Fibroblast of lung (primary cell): Measurements from ENCODE around the gene LGR6. TPM values are rescaled to one million over a fixed set of nuclear protein-coding genes. Genes with fewer than 3 reads are reported as not detected.
A peak's percentile ranks its signal among the peaks of the same experiment; 100 is the strongest.

Experiments
- DNase-seq, 2 donors: peaks; one replicate each; pipeline versions ENCODE4 v3.0.0 to v3.0.0-alpha.2; 2010; ENCODE audit warnings: low read depth in 2 of 2
- H2AFZ ChIP-seq: 2 replicates; pipeline ENCODE4 v1.5.1; 2012; ENCODE audit warnings: low read length, control low read depth, inconsistent platforms
- H3K27ac ChIP-seq: 2 replicates; pipeline ENCODE4 v1.5.1; 2011; ENCODE audit warnings: low read length, control low read depth; ENCODE audit not compliant: insufficient read depth
- H3K27me3 ChIP-seq: 2 replicates; pipeline ENCODE4 v1.5.1; 2011; ENCODE audit warnings: mild to moderate bottlenecking, low read length; ENCODE audit not compliant: control insufficient read depth, insufficient read depth
- H3K36me3 ChIP-seq: 2 replicates; pipeline ENCODE4 v1.5.1; 2011; ENCODE audit warnings: low read length; ENCODE audit not compliant: control insufficient read depth, insufficient read depth
- H3K4me1 ChIP-seq: 2 replicates; pipeline ENCODE4 v1.5.1; 2011; ENCODE audit warnings: low read length; ENCODE audit not compliant: control insufficient read depth, insufficient read depth; ENCODE audit errors: extremely low read depth
- H3K4me2 ChIP-seq: 2 replicates; pipeline ENCODE4 v1.5.1; 2011; ENCODE audit warnings: low read length, control low read depth; ENCODE audit not compliant: insufficient read depth; ENCODE audit errors: extremely low read depth
- H3K4me3 ChIP-seq, 4 experiments: fragments of 200-600 bp in 1 of 4; sonication (generic) in 1 of 4; replicated peaks in 1 of 4; 2 replicates each; pipeline ENCODE4 v1.5.1; 2011 to 2016; ENCODE audit warnings: low read length in 4 of 4, low read depth in 3 of 4, mild to moderate bottlenecking in 3 of 4, control low read depth in 2 of 4, inconsistent platforms in 1 of 4, mixed read lengths in 1 of 4; ENCODE audit not compliant: insufficient read depth in 1 of 4; ENCODE audit errors: control extremely low read depth in 1 of 4
- H3K79me2 ChIP-seq: 2 replicates; pipeline ENCODE4 v1.5.1; 2012; ENCODE audit warnings: mild to moderate bottlenecking, low read length, inconsistent platforms; ENCODE audit not compliant: control insufficient read depth, insufficient read depth
- H3K9ac ChIP-seq: 2 replicates; pipeline ENCODE4 v1.5.1; 2011; ENCODE audit warnings: mild to moderate bottlenecking, low read length, control low read depth; ENCODE audit not compliant: insufficient read depth
- H3K9me3 ChIP-seq: 2 replicates; pipeline ENCODE4 v1.5.1; 2012; ENCODE audit warnings: low read depth, low read length; ENCODE audit not compliant: control insufficient read depth, insufficient read depth
- H4K20me1 ChIP-seq: 2 replicates; pipeline ENCODE4 v1.5.1; 2011; ENCODE audit warnings: low read length; ENCODE audit not compliant: control insufficient read depth, insufficient read depth; ENCODE audit errors: extremely low read depth
- CTCF ChIP-seq, 2 donors: IDR thresholded peaks in 1 of 2; conservative IDR thresholded peaks in 1 of 2; 1 replicate in 1 of 2; 2 replicates in 1 of 2; pipeline ENCODE4 v1.5.1; 2011 to 2012; ENCODE audit warnings: low read length in 2 of 2, control low read depth in 1 of 2, inconsistent platforms in 1 of 2, low read depth in 1 of 2, mild to moderate bottlenecking in 1 of 2
- EZH2 ChIP-seq: IDR thresholded peaks from 2 replicates; pipeline ENCODE4 v1.5.1; 2012; ENCODE audit warnings: low read length, control low read depth, mild to moderate bottlenecking; ENCODE audit errors: missing control alignments
- polyA plus RNA-seq, 2 donors: library from polyadenylated mRNA; depleted of rRNA in 1 of 2; stranded (reverse) in 1 of 2; unstranded in 1 of 2; fragments of >200 nt; gene quantifications; 2 replicates each; pipeline ENCODE4 v1.2.1, GENCODE V29; 2011 to 2012; ENCODE audit warnings: missing spikeins in 1 of 2
- total RNA-seq: library from RNA; depleted of rRNA; stranded (reverse); fragments of >200 nt; gene quantifications from 2 replicates; pipeline ENCODE4 v1.2.1, GENCODE V29; 2014

LGR6 gene
- total and polyA plus RNA-seq, 2 donors (not counting 1 experiment from before 2014, with no cell fraction given) = 0.02 TPM; not detected in 1

- H3K36me3 ChIP-seq = no peaks in the 10 kb centered on the region
- no peak overlapping the region for H3K4me3 ChIP-seq
- H3K27ac ChIP-seq = no peak overlapping the region
- peak overlapping the region; percentile 25 for H3K4me2 ChIP-seq
- no peak overlapping the region for H2AFZ ChIP-seq
- H4K20me1 ChIP-seq = no peaks in the 10 kb centered on the region
- H3K79me2 ChIP-seq = no peaks in the 10 kb centered on the region
- peak; percentile 39 to 87 for DNase-seq
- peaks cover 2% of the 10 kb centered on the region for H3K27me3 ChIP-seq
- H3K4me1 ChIP-seq = peaks cover 35% of the 10 kb centered on the region
- no peaks in the 10 kb centered on the region for H3K9me3 ChIP-seq
- no peak for TF ChIP-seq CTCF (conservative IDR thresholded peaks at IDR 0.05 in 1 of 2, IDR thresholded peaks at IDR 0.05 in 1 of 2; ENCODE audit: low read depth in 1 of 2, low read length in 2 of 2)
- no peak for TF ChIP-seq EZH2
- no peak overlapping the region for H3K9ac ChIP-seq
Observed at GRCh38 chr1:202283991-202284390, 90.4 kb downstream of the LGR6 start.

- TF ChIP-seq EZH2 (no peak), CTCF (conservative IDR thresholded peaks at IDR 0.05 in 1 of 2, IDR thresholded peaks at IDR 0.05 in 1 of 2; ENCODE audit: low read depth in 1 of 2, low read length in 2 of 2) (no peak)
- no peaks in the 10 kb centered on the region for H4K20me1 ChIP-seq
- peaks cover 24% of the 10 kb centered on the region for H3K4me1 ChIP-seq
Observed at GRCh38 chr1:202285908-202286307, 92.3 kb downstream of the LGR6 start.

GRCh38 chr1:202286622-202287097 is 93.1 kb downstream of the LGR6 start:
- no peaks in the 10 kb centered on the region for H3K79me2 ChIP-seq
- H3K27ac ChIP-seq = no peak overlapping the region
- H3K4me2 ChIP-seq = no peak overlapping the region
- H3K27me3 ChIP-seq = peaks cover 3% of the 10 kb centered on the region
- H4K20me1 ChIP-seq = no peaks in the 10 kb centered on the region
- no peak overlapping the region for H2AFZ ChIP-seq
- peak; percentile 31 to 79 for DNase-seq
- H3K9ac ChIP-seq = no peak overlapping the region
- H3K4me1 ChIP-seq = peaks cover 17% of the 10 kb centered on the region
- no peak overlapping the region for H3K4me3 ChIP-seq
- H3K9me3 ChIP-seq = no peaks in the 10 kb centered on the region
- TF ChIP-seq CTCF (conservative IDR thresholded peaks at IDR 0.05 in 1 of 2, IDR thresholded peaks at IDR 0.05 in 1 of 2; ENCODE audit: low read depth in 1 of 2, low read length in 2 of 2) = peak in 1 of 2 donors; percentile 6
- no peak for TF ChIP-seq EZH2
- H3K36me3 ChIP-seq = no peaks in the 10 kb centered on the region

More at GRCh38 chr1:202285908-202286307, 92.3 kb downstream of the LGR6 start:
- no peak for DNase-seq
- H2AFZ ChIP-seq = no peak overlapping the region
- no peaks in the 10 kb centered on the region for H3K9me3 ChIP-seq
- H3K9ac ChIP-seq = no peak overlapping the region
- H3K79me2 ChIP-seq = no peaks in the 10 kb centered on the region
- H3K36me3 ChIP-seq = no peaks in the 10 kb centered on the region
- H3K4me2 ChIP-seq = no peak overlapping the region
- peaks cover 3% of the 10 kb centered on the region for H3K27me3 ChIP-seq
- no peak overlapping the region for H3K27ac ChIP-seq
- H3K4me3 ChIP-seq = no peak overlapping the region
